Sigmoid colon (tissue), 4 donors: ENCODE data around the gene MED14.

Source experiments
- CTCF ChIP-seq, 4 experiments: fragments of 450-650 bp in 3 of 4; fragments of 200-600 bp in 1 of 4; IDR thresholded peaks; one replicate each; pipeline ENCODE4 v1.5.1; 2016 to 2019; ENCODE audit warnings: antibody characterized with exemption in 4 of 4, mild to moderate bottlenecking in 3 of 4, moderate library complexity in 2 of 4
- EP300 ChIP-seq, 4 donors: sonication (generic); formaldehyde crosslinking; IDR thresholded peaks; one replicate each; pipeline ENCODE4 v1.6.1; 2017; ENCODE audit warnings: antibody characterized with exemption in 4 of 4

GRCh38 chrX:40735325-40736169 lies at the start of gene MED14:
- TF ChIP-seq EP300 (IDR thresholded peaks at IDR 0.05) (no peak), CTCF (IDR thresholded peaks at IDR 0.05) (peak; percentile 7 to 31 (median 28))
